ENCODE data around the gene ST7.

The ST7 gene

GRCh38 chr7:117218700-117219099 is 265.4 kb downstream of the ST7 start:
- DNase-seq (ENCODE audit: low read depth): no peak
- no peak overlapping the region for H3K4me3 ChIP-seq (ENCODE audit: low read depth, low read length)
- TF ChIP-seq CTCF (IDR thresholded peaks at IDR 0.05; ENCODE audit: low read depth, low read length, missing control alignments): no peak
- in situ Hi-C loops (cut with HindIII; ENCODE audit: low sequenced_read_pairs): no loop called here

- TF ChIP-seq CTCF (IDR thresholded peaks at IDR 0.05; ENCODE audit: low read depth, low read length, missing control alignments): no peak
- no peak overlapping the region for H3K4me3 ChIP-seq (ENCODE audit: low read depth, low read length)
- DNase-seq (ENCODE audit: low read depth): no peak
- in situ Hi-C loops (cut with HindIII; ENCODE audit: low sequenced_read_pairs): no loop called here
These were observed 266.2 kb downstream of the ST7 start for GRCh38 chr7:117219485-117219884.

GRCh38 chr7:117220836-117221235 is 267.5 kb downstream of the ST7 start:
- no peak for TF ChIP-seq CTCF (IDR thresholded peaks at IDR 0.05; ENCODE audit: low read depth, low read length, missing control alignments)
- in situ Hi-C loops (cut with HindIII; ENCODE audit: low sequenced_read_pairs): no loop called here
- H3K4me3 ChIP-seq (ENCODE audit: low read depth, low read length): no peak overlapping the region

GRCh38 chr7:117225536-117225935 is 272.2 kb downstream of the ST7 start:
- in situ Hi-C loops (cut with HindIII; ENCODE audit: low sequenced_read_pairs): no loop called here
- no peak for DNase-seq (ENCODE audit: low read depth)
- no peak overlapping the region for H3K4me3 ChIP-seq (ENCODE audit: low read depth, low read length)
- no peak for TF ChIP-seq CTCF (IDR thresholded peaks at IDR 0.05; ENCODE audit: low read depth, low read length, missing control alignments)

More at GRCh38 chr7:117220836-117221235, 267.5 kb downstream of the ST7 start:
- no peak for DNase-seq (ENCODE audit: low read depth)

GRCh38 chr7:117227091-117227490 is 273.8 kb downstream of the ST7 start:
- H3K4me3 ChIP-seq (ENCODE audit: low read depth, low read length): no peak overlapping the region
- TF ChIP-seq CTCF (IDR thresholded peaks at IDR 0.05; ENCODE audit: low read depth, low read length, missing control alignments): no peak
- in situ Hi-C loops (cut with HindIII; ENCODE audit: low sequenced_read_pairs): no loop called here
- DNase-seq (ENCODE audit: low read depth): no peak

GRCh38 chr7:117229350-117229749 is 276.0 kb downstream of the ST7 start:
- no peak for DNase-seq (ENCODE audit: low read depth)
- TF ChIP-seq CTCF (IDR thresholded peaks at IDR 0.05; ENCODE audit: low read depth, low read length, missing control alignments): no peak
- H3K4me3 ChIP-seq (ENCODE audit: low read depth, low read length): no peak overlapping the region
- in situ Hi-C loops (cut with HindIII; ENCODE audit: low sequenced_read_pairs): no loop called here
